WTC11 (cell line): ENCODE measurements around the gene RGS7. TPM values are rescaled to one million over a fixed set of nuclear protein-coding genes. Genes with fewer than 3 reads are reported as not detected.

Experiments
- ATAC-seq: fragments of 200-7000 bp; cut with Tn5 transposase; 2 replicates; pipeline ENCODE4 v1.10.0; 2021; ENCODE audit warnings: mild to moderate bottlenecking, moderate library complexity
- CTCF ChIA-PET: fragments of 300-600 bp; sonication (Branson Sonifier 250); formaldehyde crosslinking; loops from one replicate; lab custom pipeline; 2021; ENCODE audit warnings: antibody characterized with exemption; lab: Charles Lee
- POLR2A ChIA-PET: fragments of 350-600 bp; sonication (Branson Sonifier 250); formaldehyde crosslinking; loops from one replicate; lab custom pipeline; 2021; ENCODE audit warnings: antibody characterized with exemption; lab: Charles Lee
- DNase-seq: peaks from one replicate; pipeline ENCODE4 v3.0.0; 2021; ENCODE audit warnings: low spot score
- H3K27ac Mint-ChIP-seq: 2 replicates; pipeline ENCODE4 v1.8.0; 2021; ENCODE audit warnings: mixed read lengths
- H3K27me3 Mint-ChIP-seq: 2 replicates; pipeline ENCODE4 v1.8.0; 2021; ENCODE audit warnings: low read depth, mild to moderate bottlenecking, moderate library complexity, mixed read lengths
- H3K36me3 Mint-ChIP-seq: 2 replicates; pipeline ENCODE4 v1.8.0; 2021; ENCODE audit warnings: mixed read lengths
- H3K4me1 Mint-ChIP-seq: 2 replicates; pipeline ENCODE4 v1.8.0; 2022; ENCODE audit warnings: mixed read lengths
- H3K4me3 Mint-ChIP-seq: 2 replicates; pipeline ENCODE4 v1.8.0; 2021; ENCODE audit warnings: mild to moderate bottlenecking, moderate library complexity, mixed read lengths
- H3K9me3 Mint-ChIP-seq: 2 replicates; pipeline ENCODE4 v1.8.0; 2021; ENCODE audit warnings: mixed read lengths
- CREB1 ChIP-seq: sonication (generic); formaldehyde crosslinking; IDR thresholded peaks from 2 replicates; pipeline ENCODE4 v1.8.0; 2023; ENCODE audit warnings: mild to moderate bottlenecking, missing genetic modification reagents
- FOXP1 ChIP-seq: sonication (generic); formaldehyde crosslinking; IDR thresholded peaks from 2 replicates; pipeline ENCODE4 v1.8.0; 2022; ENCODE audit warnings: missing genetic modification reagents, mild to moderate bottlenecking, moderate library complexity, borderline replicate concordance
- JUN ChIP-seq: sonication (generic); formaldehyde crosslinking; IDR thresholded peaks from 2 replicates; pipeline ENCODE4 v1.8.0; 2023; ENCODE audit warnings: mild to moderate bottlenecking, missing genetic modification reagents
- KAT7 ChIP-seq: sonication (generic); formaldehyde crosslinking; IDR thresholded peaks from 2 replicates; pipeline ENCODE4 v1.8.1; 2023; ENCODE audit warnings: missing genetic modification reagents, mild to moderate bottlenecking, borderline replicate concordance
- OVOL2 ChIP-seq: fragments of 250-450 bp; sonication (Bioruptor Pico); IDR thresholded peaks from 2 replicates; pipeline ENCODE4 v1.9.0; 2021; ENCODE audit warnings: mild to moderate bottlenecking, borderline replicate concordance
- SOX15 ChIP-seq: fragments of 250-450 bp; sonication (Bioruptor Pico); IDR thresholded peaks from 2 replicates; pipeline ENCODE4 v1.9.0; 2021; ENCODE audit warnings: mild to moderate bottlenecking
- total RNA-seq: library from RNA; stranded (reverse); gene quantifications from 3 replicates; pipeline ENCODE4 v1.2.3, GENCODE V29; 2021
- TF ChIP-seq, protein P1 (sequence below): sonication (generic); formaldehyde crosslinking; IDR thresholded peaks from 2 replicates; pipeline ENCODE4 v1.8.1; 2022; ENCODE audit warnings: low read depth, mild to moderate bottlenecking, moderate library complexity, missing genetic modification reagents, borderline replicate concordance
- TF ChIP-seq, protein P2 (sequence below): fragments of 250-450 bp; sonication (Bioruptor Pico); IDR thresholded peaks from 2 replicates; pipeline ENCODE4 v1.9.0; 2021; ENCODE audit warnings: mild to moderate bottlenecking
- TF ChIP-seq, protein P3 (sequence below): sonication (generic); formaldehyde crosslinking; IDR thresholded peaks from 2 replicates; pipeline ENCODE4 v1.8.0; 2023; ENCODE audit warnings: missing genetic modification reagents, mild to moderate bottlenecking, borderline replicate concordance
- TF ChIP-seq, protein P4 (sequence below): sonication (generic); formaldehyde crosslinking; IDR thresholded peaks from 2 replicates; pipeline ENCODE4 v1.8.1; 2022; ENCODE audit warnings: missing genetic modification reagents, borderline replicate concordance
- TF ChIP-seq, protein P5 (sequence below): sonication (generic); formaldehyde crosslinking; IDR thresholded peaks from 2 replicates; pipeline ENCODE4 v1.8.1; 2022; ENCODE audit warnings: low read depth, missing genetic modification reagents, borderline replicate concordance
- TF ChIP-seq, protein P6 (sequence below): fragments of 250-450 bp; sonication (Bioruptor Pico); conservative IDR thresholded peaks from 2 replicates; pipeline ENCODE4 v1.9.0; 2021; ENCODE audit warnings: mild to moderate bottlenecking
- TF ChIP-seq, protein P7 (sequence below): sonication (generic); formaldehyde crosslinking; IDR thresholded peaks from 2 replicates; pipeline ENCODE4 v1.8.1; 2023; ENCODE audit warnings: mild to moderate bottlenecking, missing genetic modification reagents, moderate library complexity

RGS7 gene
- total RNA-seq, 1 experiment from 2014 or later = 1.2 TPM

DNA sequence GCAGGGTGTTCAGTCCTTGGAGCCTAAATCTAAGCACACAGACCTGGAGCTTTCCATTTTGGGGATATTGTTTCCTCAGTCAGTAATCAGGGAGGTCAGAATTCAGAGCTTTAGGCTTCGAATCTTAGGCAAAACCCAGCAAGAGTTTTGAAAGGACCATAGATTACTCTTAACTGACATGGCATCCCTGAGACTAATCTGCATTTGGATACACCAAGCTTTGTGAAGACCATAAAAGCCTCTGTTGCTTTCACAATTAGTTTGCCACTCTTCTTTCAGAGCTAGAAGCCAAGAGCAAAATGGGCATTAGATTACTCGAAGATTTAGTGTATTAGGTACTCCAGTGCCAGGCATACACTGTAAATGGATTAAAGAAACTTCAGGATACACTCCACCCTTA lies 613.3 kb downstream of the RGS7 start (continued):
- TF ChIP-seq, protein P1, sequence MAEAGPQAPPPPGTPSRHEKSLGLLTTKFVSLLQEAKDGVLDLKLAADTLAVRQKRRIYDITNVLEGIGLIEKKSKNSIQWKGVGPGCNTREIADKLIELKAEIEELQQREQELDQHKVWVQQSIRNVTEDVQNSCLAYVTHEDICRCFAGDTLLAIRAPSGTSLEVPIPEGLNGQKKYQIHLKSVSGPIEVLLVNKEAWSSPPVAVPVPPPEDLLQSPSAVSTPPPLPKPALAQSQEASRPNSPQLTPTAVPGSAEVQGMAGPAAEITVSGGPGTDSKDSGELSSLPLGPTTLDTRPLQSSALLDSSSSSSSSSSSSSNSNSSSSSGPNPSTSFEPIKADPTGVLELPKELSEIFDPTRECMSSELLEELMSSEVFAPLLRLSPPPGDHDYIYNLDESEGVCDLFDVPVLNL (CRISPR knock-in tag) = no peak
- TF ChIP-seq SOX15 (CRISPR knock-in tag) = no peak
- no peak for TF ChIP-seq CREB1 (CRISPR knock-in tag)
- TF ChIP-seq, protein P2, sequence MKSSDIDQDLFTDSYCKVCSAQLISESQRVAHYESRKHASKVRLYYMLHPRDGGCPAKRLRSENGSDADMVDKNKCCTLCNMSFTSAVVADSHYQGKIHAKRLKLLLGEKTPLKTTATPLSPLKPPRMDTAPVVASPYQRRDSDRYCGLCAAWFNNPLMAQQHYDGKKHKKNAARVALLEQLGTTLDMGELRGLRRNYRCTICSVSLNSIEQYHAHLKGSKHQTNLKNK (CRISPR knock-in tag) = no peak

DNA sequence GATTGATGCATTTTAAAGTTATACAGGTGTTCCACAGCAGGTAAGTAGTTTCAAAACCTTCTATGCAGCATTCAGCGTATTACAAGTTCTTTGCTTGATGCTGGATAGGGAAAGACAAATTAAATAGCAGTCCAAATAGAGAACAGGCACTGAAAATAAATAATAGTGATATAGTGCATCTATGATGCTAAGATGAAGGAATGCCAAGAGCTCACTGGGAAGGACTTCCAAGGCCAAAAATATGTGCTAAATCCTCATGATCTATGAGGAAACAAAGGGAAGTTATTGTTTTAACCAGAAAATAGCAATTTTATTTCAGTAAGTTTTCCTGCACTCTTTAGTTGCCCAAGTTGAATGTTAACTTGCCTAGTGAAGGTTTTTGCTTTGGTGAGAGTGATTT lies 617.3 kb downstream of the RGS7 start:
- POLR2A ChIA-PET = no interaction called here
- ATAC-seq = no peak
- CTCF ChIA-PET = no interaction called here

DNA sequence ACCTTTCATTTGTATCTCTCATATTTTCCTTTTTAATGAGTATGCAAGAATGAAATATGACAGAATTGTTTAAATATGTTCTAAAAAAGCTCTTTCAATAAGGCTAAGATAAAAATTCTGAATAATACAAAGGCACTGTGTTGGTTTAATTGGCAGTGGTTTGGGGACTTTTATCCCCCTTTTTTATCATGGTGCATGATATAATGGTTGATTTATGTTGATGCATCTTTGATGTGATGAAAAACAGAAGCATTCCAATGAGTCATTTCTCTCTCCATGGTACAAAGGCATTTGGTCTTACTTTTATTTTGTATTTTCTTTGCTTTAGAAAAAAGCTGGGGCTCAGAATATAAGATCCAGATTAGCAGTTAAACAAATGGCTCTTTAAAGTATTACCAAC lies 617.9 kb downstream of the RGS7 start:
- H3K36me3 Mint-ChIP-seq = no peaks in the 10 kb centered on the region
- POLR2A ChIA-PET = no interaction called here
- H3K4me3 Mint-ChIP-seq = no peak overlapping the region
- H3K27me3 Mint-ChIP-seq = no peaks in the 10 kb centered on the region
- DNase-seq (no peak), ATAC-seq (no peak)
- CTCF ChIA-PET = no interaction called here
- H3K4me1 Mint-ChIP-seq = peaks cover 18% of the 10 kb centered on the region
- H3K9me3 Mint-ChIP-seq = peaks cover 4% of the 10 kb centered on the region; the same call in 1 of the 2 replicates
- H3K27ac Mint-ChIP-seq = no peak overlapping the region
- TF ChIP-seq OVOL2 (CRISPR knock-in tag) (no peak), KAT7 (no peak), JUN (CRISPR knock-in tag) (no peak)
- TF ChIP-seq, protein P3, sequence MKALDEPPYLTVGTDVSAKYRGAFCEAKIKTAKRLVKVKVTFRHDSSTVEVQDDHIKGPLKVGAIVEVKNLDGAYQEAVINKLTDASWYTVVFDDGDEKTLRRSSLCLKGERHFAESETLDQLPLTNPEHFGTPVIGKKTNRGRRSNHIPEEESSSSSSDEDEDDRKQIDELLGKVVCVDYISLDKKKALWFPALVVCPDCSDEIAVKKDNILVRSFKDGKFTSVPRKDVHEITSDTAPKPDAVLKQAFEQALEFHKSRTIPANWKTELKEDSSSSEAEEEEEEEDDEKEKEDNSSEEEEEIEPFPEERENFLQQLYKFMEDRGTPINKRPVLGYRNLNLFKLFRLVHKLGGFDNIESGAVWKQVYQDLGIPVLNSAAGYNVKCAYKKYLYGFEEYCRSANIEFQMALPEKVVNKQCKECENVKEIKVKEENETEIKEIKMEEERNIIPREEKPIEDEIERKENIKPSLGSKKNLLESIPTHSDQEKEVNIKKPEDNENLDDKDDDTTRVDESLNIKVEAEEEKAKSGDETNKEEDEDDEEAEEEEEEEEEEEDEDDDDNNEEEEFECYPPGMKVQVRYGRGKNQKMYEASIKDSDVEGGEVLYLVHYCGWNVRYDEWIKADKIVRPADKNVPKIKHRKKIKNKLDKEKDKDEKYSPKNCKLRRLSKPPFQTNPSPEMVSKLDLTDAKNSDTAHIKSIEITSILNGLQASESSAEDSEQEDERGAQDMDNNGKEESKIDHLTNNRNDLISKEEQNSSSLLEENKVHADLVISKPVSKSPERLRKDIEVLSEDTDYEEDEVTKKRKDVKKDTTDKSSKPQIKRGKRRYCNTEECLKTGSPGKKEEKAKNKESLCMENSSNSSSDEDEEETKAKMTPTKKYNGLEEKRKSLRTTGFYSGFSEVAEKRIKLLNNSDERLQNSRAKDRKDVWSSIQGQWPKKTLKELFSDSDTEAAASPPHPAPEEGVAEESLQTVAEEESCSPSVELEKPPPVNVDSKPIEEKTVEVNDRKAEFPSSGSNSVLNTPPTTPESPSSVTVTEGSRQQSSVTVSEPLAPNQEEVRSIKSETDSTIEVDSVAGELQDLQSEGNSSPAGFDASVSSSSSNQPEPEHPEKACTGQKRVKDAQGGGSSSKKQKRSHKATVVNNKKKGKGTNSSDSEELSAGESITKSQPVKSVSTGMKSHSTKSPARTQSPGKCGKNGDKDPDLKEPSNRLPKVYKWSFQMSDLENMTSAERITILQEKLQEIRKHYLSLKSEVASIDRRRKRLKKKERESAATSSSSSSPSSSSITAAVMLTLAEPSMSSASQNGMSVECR (CRISPR knock-in tag) = no peak
- TF ChIP-seq, protein P4, sequence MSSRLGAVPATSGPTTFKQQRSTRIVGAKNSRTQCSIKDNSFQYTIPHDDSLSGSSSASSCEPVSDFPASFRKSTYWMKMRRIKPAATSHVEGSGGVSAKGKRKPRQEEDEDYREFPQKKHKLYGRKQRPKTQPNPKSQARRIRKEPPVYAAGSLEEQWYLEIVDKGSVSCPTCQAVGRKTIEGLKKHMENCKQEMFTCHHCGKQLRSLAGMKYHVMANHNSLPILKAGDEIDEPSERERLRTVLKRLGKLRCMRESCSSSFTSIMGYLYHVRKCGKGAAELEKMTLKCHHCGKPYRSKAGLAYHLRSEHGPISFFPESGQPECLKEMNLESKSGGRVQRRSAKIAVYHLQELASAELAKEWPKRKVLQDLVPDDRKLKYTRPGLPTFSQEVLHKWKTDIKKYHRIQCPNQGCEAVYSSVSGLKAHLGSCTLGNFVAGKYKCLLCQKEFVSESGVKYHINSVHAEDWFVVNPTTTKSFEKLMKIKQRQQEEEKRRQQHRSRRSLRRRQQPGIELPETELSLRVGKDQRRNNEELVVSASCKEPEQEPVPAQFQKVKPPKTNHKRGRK (CRISPR knock-in tag) = no peak
- TF ChIP-seq, protein P5, sequence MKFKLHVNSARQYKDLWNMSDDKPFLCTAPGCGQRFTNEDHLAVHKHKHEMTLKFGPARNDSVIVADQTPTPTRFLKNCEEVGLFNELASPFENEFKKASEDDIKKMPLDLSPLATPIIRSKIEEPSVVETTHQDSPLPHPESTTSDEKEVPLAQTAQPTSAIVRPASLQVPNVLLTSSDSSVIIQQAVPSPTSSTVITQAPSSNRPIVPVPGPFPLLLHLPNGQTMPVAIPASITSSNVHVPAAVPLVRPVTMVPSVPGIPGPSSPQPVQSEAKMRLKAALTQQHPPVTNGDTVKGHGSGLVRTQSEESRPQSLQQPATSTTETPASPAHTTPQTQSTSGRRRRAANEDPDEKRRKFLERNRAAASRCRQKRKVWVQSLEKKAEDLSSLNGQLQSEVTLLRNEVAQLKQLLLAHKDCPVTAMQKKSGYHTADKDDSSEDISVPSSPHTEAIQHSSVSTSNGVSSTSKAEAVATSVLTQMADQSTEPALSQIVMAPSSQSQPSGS (CRISPR knock-in tag) = no peak
- TF ChIP-seq, protein P6, sequence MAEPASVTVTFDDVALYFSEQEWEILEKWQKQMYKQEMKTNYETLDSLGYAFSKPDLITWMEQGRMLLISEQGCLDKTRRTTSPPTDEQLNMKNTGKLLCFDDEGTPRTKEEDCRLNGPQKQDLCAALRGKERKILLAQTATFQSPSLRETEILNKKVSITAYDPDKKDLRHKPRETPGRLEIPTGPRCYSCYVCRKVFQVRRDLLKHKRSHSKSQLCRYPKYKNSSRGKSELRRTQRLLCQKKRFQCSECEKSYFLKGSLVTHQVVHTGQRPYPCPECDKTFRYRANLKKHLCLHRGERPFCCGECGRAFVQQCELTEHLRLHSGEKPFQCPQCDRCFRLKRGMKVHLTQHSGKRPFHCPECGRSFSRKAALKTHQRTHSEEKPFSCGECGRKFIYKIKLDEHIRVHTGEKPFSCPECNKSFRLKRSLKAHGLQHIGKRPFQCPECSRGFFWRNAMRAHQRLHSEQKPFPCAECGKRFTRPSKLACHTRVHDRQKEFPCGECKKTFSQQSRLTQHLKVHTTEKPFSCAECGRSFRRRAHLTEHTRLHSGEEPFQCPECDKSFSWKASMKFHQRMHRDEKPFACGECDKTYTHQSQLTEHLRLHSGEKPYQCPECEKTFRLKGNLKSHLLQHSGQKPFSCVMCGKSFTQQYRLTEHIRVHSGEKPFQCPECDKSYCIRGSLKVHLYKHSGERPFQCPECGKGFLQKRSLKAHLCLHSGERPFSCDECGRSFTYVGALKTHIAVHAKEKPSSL = no peak

More for the DNA sequence above, 617.3 kb downstream of the RGS7 start:
- Mint-ChIP-seq H3K27ac (no peak overlapping the region), H3K9me3 (peaks cover 2% of the 10 kb centered on the region; the same call in 1 of the 2 replicates), H3K4me1 (peaks cover 17% of the 10 kb centered on the region), H3K36me3 (no peaks in the 10 kb centered on the region), H3K4me3 (no peak overlapping the region), H3K27me3 (no peaks in the 10 kb centered on the region)
- TF ChIP-seq FOXP1 = no peak
- TF ChIP-seq, protein P7, sequence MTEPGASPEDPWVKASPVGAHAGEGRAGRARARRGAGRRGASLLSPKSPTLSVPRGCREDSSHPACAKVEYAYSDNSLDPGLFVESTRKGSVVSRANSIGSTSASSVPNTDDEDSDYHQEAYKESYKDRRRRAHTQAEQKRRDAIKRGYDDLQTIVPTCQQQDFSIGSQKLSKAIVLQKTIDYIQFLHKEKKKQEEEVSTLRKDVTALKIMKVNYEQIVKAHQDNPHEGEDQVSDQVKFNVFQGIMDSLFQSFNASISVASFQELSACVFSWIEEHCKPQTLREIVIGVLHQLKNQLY = no peak
- no peak for DNase-seq
